K562 (cell line): ENCODE data around the gene PARD3B.

Experiments
- JUN ChIP-seq, 2 experiments: sonication (generic) in 1 of 2; formaldehyde crosslinking in 1 of 2; IDR thresholded peaks; 2 replicates each; pipeline versions ENCODE4 v1.6.1 to v1.8.0; 2012 to 2022; ENCODE audit warnings: borderline replicate concordance in 2 of 2, mild to moderate bottlenecking in 2 of 2, improper control_type of control experiment in 1 of 2, low read depth in 1 of 2, low read length in 1 of 2, missing genetic modification reagents in 1 of 2
- KDM1A ChIP-seq, 2 experiments: fragments of 450-650 bp; IDR thresholded peaks; 2 replicates each; pipeline ENCODE4 v1.6.1; 2016; ENCODE audit warnings: mild to moderate bottlenecking in 2 of 2
- POLR2A ChIP-seq: fragments of 450-650 bp; conservative IDR thresholded peaks from 2 replicates; pipeline ENCODE4 v1.6.1; 2016
- POLR2AphosphoS5 ChIP-seq: IDR thresholded peaks from 2 replicates; pipeline ENCODE4 v1.6.1; 2011; ENCODE audit warnings: mild to moderate bottlenecking, low read depth, low read length, moderate library complexity; ENCODE audit not compliant: control insufficient read depth, insufficient read depth
- TBL1XR1 ChIP-seq, 2 experiments: IDR thresholded peaks; 2 replicates each; pipeline ENCODE4 v1.6.1; 2012; ENCODE audit warnings: improper control_type of control experiment in 2 of 2, low read length in 2 of 2, mild to moderate bottlenecking in 1 of 2

- TF ChIP-seq POLR2A (no peak), POLR2AphosphoS5 (no peak), TBL1XR1 (IDR thresholded peaks at IDR 0.05; ENCODE audit: low read length in 2 of 2) (no peak), JUN (IDR thresholded peaks at IDR 0.05; ENCODE audit: borderline replicate concordance, low read depth, low read length) (no peak), JUN (CRISPR knock-in tag; IDR thresholded peaks at IDR 0.05; ENCODE audit: borderline replicate concordance) (no peak), KDM1A (IDR thresholded peaks at IDR 0.05) (no peak)
These were observed 495.0 kb downstream of the PARD3B start for GRCh38 chr2:205040323-205040722.
